ENCODE measurements around the gene C12orf76. TPM values are rescaled to one million over a fixed set of nuclear protein-coding genes. Genes with fewer than 3 reads are reported as not detected.

The C12orf76 gene
- total and polyA plus RNA-seq, 9 of the 15 experiments (the other 6 are each of a cell fraction or from before 2014, with no cell fraction given) = 6.3 to 38.6 (median 12.3) TPM

GRCh38 chr12:110079477-110080400, 31.4 kb upstream of the C12orf76 start (continued):
- TF ChIP-seq ATF6 (CRISPR knock-in tag; IDR thresholded peaks at IDR 0.05) = no peak; the same call in 1 of the 2 replicates
- TF ChIP-seq ID3 (CRISPR knock-in tag; IDR thresholded peaks at IDR 0.05) = no peak
- TF ChIP-seq ID3 (tag; IDR thresholded peaks at IDR 0.05) = peak; percentile 87; the same call in 1 of the 2 replicates
- TF ChIP-seq ZFP30 (CRISPR knock-in tag; IDR thresholded peaks at IDR 0.05; ENCODE audit: borderline replicate concordance) = no peak
- peak; percentile 73; the same call in 1 of the 2 replicates for TF ChIP-seq ZBTB17 (CRISPR knock-in tag; IDR thresholded peaks at IDR 0.05)
- no peak for TF ChIP-seq MXD1 (CRISPR knock-in tag; IDR thresholded peaks at IDR 0.05; ENCODE audit: borderline replicate concordance, poor library complexity, severe bottlenecking)
- no peak for TF ChIP-seq ZNF282 (CRISPR knock-in tag; IDR thresholded peaks at IDR 0.05)
- TF ChIP-seq PCBP1 (IDR thresholded peaks at IDR 0.05; ENCODE audit: low read depth, low read length, poor library complexity, severe bottlenecking) = no peak
- peak; percentile 50; the same call in 1 of the 2 replicates for TF ChIP-seq SMARCA5 (IDR thresholded peaks at IDR 0.05)
- peak; percentile 87 to 92 for TF ChIP-seq MNT (conservative IDR thresholded peaks at IDR 0.05)
- TF ChIP-seq CSDE1 (IDR thresholded peaks at IDR 0.05) = no peak
- peak; percentile 96 for TF ChIP-seq AFF4 (CRISPR knock-in tag; IDR thresholded peaks at IDR 0.05)
- TF ChIP-seq POLR2H (tag; IDR thresholded peaks at IDR 0.05; ENCODE audit: low read depth) = peak; percentile 90
- TF ChIP-seq HNRNPL (IDR thresholded peaks at IDR 0.05; ENCODE audit: low read depth, low read length) = no peak
- no peak for TF ChIP-seq TCF7 (IDR thresholded peaks at IDR 0.05; ENCODE audit: borderline replicate concordance)
- TF ChIP-seq PHF8 (IDR thresholded peaks at IDR 0.05; ENCODE audit: borderline replicate concordance, low read length) = peak; percentile 45; the same call in 1 of the 2 replicates
- TF ChIP-seq ZNF699 (CRISPR knock-in tag; IDR thresholded peaks at IDR 0.05; ENCODE audit: insufficient replicate concordance) = no peak
- no peak for TF ChIP-seq HMG20B (CRISPR knock-in tag; IDR thresholded peaks at IDR 0.05)

Data from K562 (cell line).